Panc1 (cell line): ENCODE results near the gene SPG21. TPM values are rescaled to one million over a fixed set of nuclear protein-coding genes. Genes with fewer than 3 reads are reported as not detected.

ENCODE experiments used
- ATAC-seq: fragments of 200-7000 bp; cut with Tn5 transposase; 2 replicates; pipeline ENCODE4 v1.9.1; 2020; ENCODE audit warnings: mild to moderate bottlenecking, moderate library complexity
- BruUV-seq: library from RNA; stranded (reverse); fragments of 400-500 nt; replicated peaks from 2 replicates; lab custom pipeline; 2021; lab: Mats Ljungman, UMichigan
- CTCF ChIA-PET: fragments of 300-600 bp; sonication (Branson Sonifier 250); formaldehyde crosslinking; loops from one replicate; lab custom pipeline; 2022; ENCODE audit warnings: antibody characterized with exemption; lab: Charles Lee
- POLR2A ChIA-PET: fragments of 300-600 bp; sonication (Branson Sonifier 250); formaldehyde crosslinking; loops from one replicate; lab custom pipeline; 2022; ENCODE audit warnings: antibody characterized with exemption; lab: Charles Lee
- DNase-seq: peaks from one replicate; pipeline ENCODE4 v3.0.0-alpha.2; 2010; ENCODE audit warnings: low read depth, low spot score
- H3K27ac ChIP-seq: 2 replicates; pipeline ENCODE4 v1.5.1; 2011; ENCODE audit warnings: mild to moderate bottlenecking, low read length, inconsistent platforms
- H3K27me3 ChIP-seq: fragments of 200-500 bp; sonication (Bioruptor generic); 2 replicates; pipeline ENCODE4 v1.6.0; 2014; ENCODE audit warnings: low read length, inconsistent platforms; ENCODE audit not compliant: control insufficient read depth, insufficient read depth
- H3K36me3 ChIP-seq: fragments of 200-500 bp; sonication (Bioruptor generic); 2 replicates; pipeline ENCODE4 v1.5.1; 2014; ENCODE audit warnings: inconsistent platforms, mild to moderate bottlenecking, low read length, moderate library complexity; ENCODE audit not compliant: control insufficient read depth, insufficient read depth
- H3K4me1 ChIP-seq: 2 replicates; pipeline ENCODE4 v1.5.1; 2011; ENCODE audit warnings: inconsistent platforms, mild to moderate bottlenecking, low read length, moderate library complexity; ENCODE audit not compliant: control insufficient read depth, insufficient read depth
- H3K4me3 ChIP-seq, 2 experiments: 2 replicates each; pipeline ENCODE4 v1.5.1; 2011 to 2012; ENCODE audit warnings: low read depth in 2 of 2, low read length in 2 of 2, mild to moderate bottlenecking in 2 of 2, inconsistent platforms in 1 of 2, moderate library complexity in 1 of 2
- H3K9me3 ChIP-seq: fragments of 200-500 bp; sonication (Bioruptor generic); 2 replicates; pipeline ENCODE4 v1.5.1; 2014; ENCODE audit warnings: low read depth, mild to moderate bottlenecking, inconsistent platforms, low read length, moderate library complexity; ENCODE audit not compliant: control insufficient read depth, insufficient read depth
- POLR2AphosphoS5 ChIP-seq: IDR thresholded peaks from 2 replicates; pipeline ENCODE4 v1.6.1; 2012; ENCODE audit warnings: mild to moderate bottlenecking, low read depth, low read length, moderate library complexity
- SIN3A ChIP-seq: IDR thresholded peaks from 2 replicates; pipeline ENCODE4 v1.6.1; 2012; ENCODE audit warnings: low read depth, mild to moderate bottlenecking, low read length, moderate library complexity, borderline replicate concordance; ENCODE audit not compliant: insufficient read depth
- TCF7L2 ChIP-seq: IDR thresholded peaks from 2 replicates; pipeline ENCODE4 v1.6.1; 2011; ENCODE audit warnings: mild to moderate bottlenecking, low read depth, low read length, inconsistent platforms
- in situ Hi-C: cut with HindIII; loops from 2 replicates; pipeline ENCODE4 v1.10.0; 2016; ENCODE audit warnings: low sequenced_read_pairs, low pct_unique_long_range_greater_than_20kb
- intact Hi-C: fragments of 100-400 bp; cut with micrococcal nuclease; formaldehyde crosslinking; loops from one replicate; pipeline ENCODE4 v1.10.0; 2022; ENCODE audit not compliant: unreplicated experiment
- total RNA-seq: library from RNA; stranded (reverse); gene quantifications from one replicate; pipeline ENCODE4 v1.2.1, GENCODE V29; 2021; ENCODE audit not compliant: unreplicated experiment
- TF ChIP-seq, protein P1 (sequence below), 2 experiments: IDR thresholded peaks; 2 replicates each; pipeline ENCODE4 v1.6.1; 2011 to 2012; ENCODE audit warnings: low read depth in 2 of 2, control low read depth in 1 of 2, low read length in 1 of 2, mild to moderate bottlenecking in 1 of 2, moderate library complexity in 1 of 2; ENCODE audit not compliant: insufficient read depth in 1 of 2
- TF ChIP-seq, protein P2 (sequence below): fragments of 450-650 bp; IDR thresholded peaks from 2 replicates; pipeline ENCODE4 v1.5.1; 2017; ENCODE audit warnings: mild to moderate bottlenecking

SPG21 gene
- total RNA-seq, 1 experiment from 2014 or later, result 124 TPM

GRCh38 chr15:64925335-64926330 is 64.1 kb downstream of the SPG21 start:
- intact Hi-C loops (no loop called here), in situ Hi-C loops (no loop called here)
- no peak for TF ChIP-seq SIN3A
- TF ChIP-seq TCF7L2, result no peak
- TF ChIP-seq, protein P1, sequence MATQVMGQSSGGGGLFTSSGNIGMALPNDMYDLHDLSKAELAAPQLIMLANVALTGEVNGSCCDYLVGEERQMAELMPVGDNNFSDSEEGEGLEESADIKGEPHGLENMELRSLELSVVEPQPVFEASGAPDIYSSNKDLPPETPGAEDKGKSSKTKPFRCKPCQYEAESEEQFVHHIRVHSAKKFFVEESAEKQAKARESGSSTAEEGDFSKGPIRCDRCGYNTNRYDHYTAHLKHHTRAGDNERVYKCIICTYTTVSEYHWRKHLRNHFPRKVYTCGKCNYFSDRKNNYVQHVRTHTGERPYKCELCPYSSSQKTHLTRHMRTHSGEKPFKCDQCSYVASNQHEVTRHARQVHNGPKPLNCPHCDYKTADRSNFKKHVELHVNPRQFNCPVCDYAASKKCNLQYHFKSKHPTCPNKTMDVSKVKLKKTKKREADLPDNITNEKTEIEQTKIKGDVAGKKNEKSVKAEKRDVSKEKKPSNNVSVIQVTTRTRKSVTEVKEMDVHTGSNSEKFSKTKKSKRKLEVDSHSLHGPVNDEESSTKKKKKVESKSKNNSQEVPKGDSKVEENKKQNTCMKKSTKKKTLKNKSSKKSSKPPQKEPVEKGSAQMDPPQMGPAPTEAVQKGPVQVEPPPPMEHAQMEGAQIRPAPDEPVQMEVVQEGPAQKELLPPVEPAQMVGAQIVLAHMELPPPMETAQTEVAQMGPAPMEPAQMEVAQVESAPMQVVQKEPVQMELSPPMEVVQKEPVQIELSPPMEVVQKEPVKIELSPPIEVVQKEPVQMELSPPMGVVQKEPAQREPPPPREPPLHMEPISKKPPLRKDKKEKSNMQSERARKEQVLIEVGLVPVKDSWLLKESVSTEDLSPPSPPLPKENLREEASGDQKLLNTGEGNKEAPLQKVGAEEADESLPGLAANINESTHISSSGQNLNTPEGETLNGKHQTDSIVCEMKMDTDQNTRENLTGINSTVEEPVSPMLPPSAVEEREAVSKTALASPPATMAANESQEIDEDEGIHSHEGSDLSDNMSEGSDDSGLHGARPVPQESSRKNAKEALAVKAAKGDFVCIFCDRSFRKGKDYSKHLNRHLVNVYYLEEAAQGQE (IDR thresholded peaks at IDR 0.05; ENCODE audit: insufficient read depth in 1 of 2, low read depth in 2 of 2, low read length in 1 of 2), result no peak
- TF ChIP-seq POLR2AphosphoS5, result no peak
- TF ChIP-seq, protein P2, sequence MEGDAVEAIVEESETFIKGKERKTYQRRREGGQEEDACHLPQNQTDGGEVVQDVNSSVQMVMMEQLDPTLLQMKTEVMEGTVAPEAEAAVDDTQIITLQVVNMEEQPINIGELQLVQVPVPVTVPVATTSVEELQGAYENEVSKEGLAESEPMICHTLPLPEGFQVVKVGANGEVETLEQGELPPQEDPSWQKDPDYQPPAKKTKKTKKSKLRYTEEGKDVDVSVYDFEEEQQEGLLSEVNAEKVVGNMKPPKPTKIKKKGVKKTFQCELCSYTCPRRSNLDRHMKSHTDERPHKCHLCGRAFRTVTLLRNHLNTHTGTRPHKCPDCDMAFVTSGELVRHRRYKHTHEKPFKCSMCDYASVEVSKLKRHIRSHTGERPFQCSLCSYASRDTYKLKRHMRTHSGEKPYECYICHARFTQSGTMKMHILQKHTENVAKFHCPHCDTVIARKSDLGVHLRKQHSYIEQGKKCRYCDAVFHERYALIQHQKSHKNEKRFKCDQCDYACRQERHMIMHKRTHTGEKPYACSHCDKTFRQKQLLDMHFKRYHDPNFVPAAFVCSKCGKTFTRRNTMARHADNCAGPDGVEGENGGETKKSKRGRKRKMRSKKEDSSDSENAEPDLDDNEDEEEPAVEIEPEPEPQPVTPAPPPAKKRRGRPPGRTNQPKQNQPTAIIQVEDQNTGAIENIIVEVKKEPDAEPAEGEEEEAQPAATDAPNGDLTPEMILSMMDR, result no peak
- Histone ChIP-seq H3K27me3 (no peaks in the 10 kb centered on the region), H3K27ac (no peak overlapping the region), H3K4me1 (no peaks in the 10 kb centered on the region), H3K36me3 (no peaks in the 10 kb centered on the region), H3K9me3 (no peaks in the 10 kb centered on the region), H3K4me3 (no peak overlapping the region)
- DNase-seq, result no peak
- ChIA-PET POLR2A (interaction anchor here (0.7 kb wide), 1 partner anchor 98 kb away, joined by 13 read pairs; no protein-coding TSS in a partner anchor), CTCF (interaction anchor here (0.6 kb wide), 1 partner anchor 88 kb away, joined by 4 read pairs; no protein-coding TSS in a partner anchor)
- no TSS peak for BruUV-seq
- no peak for ATAC-seq

DNA sequence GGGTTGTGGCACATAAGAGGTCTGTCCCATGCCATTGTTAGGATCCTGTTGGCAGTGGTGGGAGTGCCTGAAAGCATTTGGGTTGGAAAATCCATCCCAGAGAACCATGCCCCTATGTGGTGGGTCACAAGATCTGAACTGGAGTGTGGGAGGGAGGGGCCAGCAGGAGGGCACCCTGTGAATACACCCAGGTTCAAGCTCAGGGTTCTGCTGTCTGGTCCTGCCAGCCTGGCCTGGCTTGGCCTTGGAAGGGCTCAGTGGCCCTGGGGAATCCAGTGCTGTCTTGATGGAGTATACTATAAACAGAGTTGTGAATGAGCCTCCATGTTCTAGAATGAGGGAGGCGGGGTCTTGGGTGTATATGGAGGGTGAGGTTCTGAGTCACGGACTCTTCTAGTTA is 66.2 kb downstream of the SPG21 start:
- BruUV-seq, result no TSS peak
- no peaks in the 10 kb centered on the region for H3K27me3 ChIP-seq
- TF ChIP-seq SIN3A, result no peak
- TF ChIP-seq, protein P1 (IDR thresholded peaks at IDR 0.05; ENCODE audit: insufficient read depth in 1 of 2, low read depth in 2 of 2, low read length in 1 of 2), result no peak
- TF ChIP-seq TCF7L2, result no peak
- no peak for TF ChIP-seq POLR2AphosphoS5
- TF ChIP-seq, protein P2, result no peak
- ChIA-PET CTCF (no interaction called here), POLR2A (no interaction called here)
- in situ Hi-C loops, result no loop called here
- no peak overlapping the region for H3K27ac ChIP-seq
- H3K9me3 ChIP-seq, result no peaks in the 10 kb centered on the region
- intact Hi-C loops, result no loop called here
- DNase-seq (no peak), ATAC-seq (no peak)
- H3K4me3 ChIP-seq, result no peak overlapping the region
- H3K4me1 ChIP-seq, result no peaks in the 10 kb centered on the region
- no peaks in the 10 kb centered on the region for H3K36me3 ChIP-seq
